Uterus (tissue), 4 donors: ENCODE measurements around the gene FARS2. TPM values are rescaled to one million over a fixed set of nuclear protein-coding genes. Genes with fewer than 3 reads are reported as not detected.

Experiments
- DNase-seq, 2 donors: peaks; one replicate each; pipeline ENCODE4 v3.0.0-alpha.2; 2019 to 2020
- H3K27ac ChIP-seq, 2 donors: fragments of 200-600 bp; sonication (generic); 1 replicate in 1 of 2; 2 replicates in 1 of 2; pipeline ENCODE4 v1.5.1; 2016 to 2018
- H3K27me3 ChIP-seq, 2 donors: fragments of 200-600 bp; sonication (generic); one replicate each; pipeline ENCODE4 v1.5.1; 2018 to 2019; ENCODE audit warnings: control low read depth in 1 of 2
- H3K36me3 ChIP-seq, 2 donors: fragments of 200-600 bp; sonication (generic); one replicate each; pipeline ENCODE4 v1.5.1; 2019; ENCODE audit warnings: control low read depth in 1 of 2
- H3K4me1 ChIP-seq, 2 donors: fragments of 200-600 bp; sonication (generic); one replicate each; pipeline ENCODE4 v1.5.1; 2018 to 2019; ENCODE audit warnings: control low read depth in 1 of 2
- H3K4me3 ChIP-seq, 2 donors: fragments of 200-600 bp; sonication (generic); 1 replicate in 1 of 2; 2 replicates in 1 of 2; pipeline ENCODE4 v1.5.1; 2018 to 2019; ENCODE audit warnings: mild to moderate bottlenecking in 1 of 2
- H3K9me3 ChIP-seq, 2 donors: fragments of 200-600 bp; sonication (generic); one replicate each; pipeline ENCODE4 v1.5.1; 2019; ENCODE audit warnings: control low read depth in 1 of 2
- CTCF ChIP-seq, 4 experiments: fragments of 200-600 bp in 2 of 4; fragments of 450-650 bp in 2 of 4; sonication (generic) in 2 of 4; IDR thresholded peaks; one replicate each; pipeline ENCODE4 v1.5.1; 2016 to 2019; ENCODE audit warnings: antibody characterized with exemption in 4 of 4, mild to moderate bottlenecking in 2 of 4, moderate library complexity in 1 of 4
- POLR2A ChIP-seq, 2 donors: fragments of 450-650 bp; IDR thresholded peaks; one replicate each; pipeline ENCODE4 v1.6.1; 2016; ENCODE audit warnings: antibody characterized with exemption in 2 of 2, mild to moderate bottlenecking in 1 of 2, moderate library complexity in 1 of 2
- intact Hi-C: fragments of 100-400 bp; cut with DNase I; formaldehyde crosslinking; loops from one replicate; pipeline ENCODE4 v1.15.1; 2023; ENCODE audit warnings: low total_unique reads
- total RNA-seq, 4 donors: library from RNA; depleted of rRNA in 3 of 4; stranded (reverse); fragments of >200 nt in 3 of 4; gene quantifications; one replicate each; pipeline versions ENCODE4 v1.1.0 to v1.2.4, GENCODE V29; 2014 to 2023
- donor health status: DM: yes; HTN: yes; CAD: no.

FARS2 gene
- total RNA-seq, 4 donors from 2014 or later, result 14.4 to 32.5 (median 25.6) TPM

GRCh38 chr6:5764401-5764955 lies 503.2 kb downstream of the FARS2 start:
- intact Hi-C loops, result no loop called here
- Histone ChIP-seq H3K27me3 (no peaks in the 10 kb centered on the region), H3K36me3 (no peaks in the 10 kb centered on the region), H3K4me1 (no peaks in the 10 kb centered on the region), H3K27ac (no peak overlapping the region), H3K4me3 (no peak overlapping the region), H3K9me3 (no peaks in the 10 kb centered on the region)
- TF ChIP-seq CTCF (IDR thresholded peaks at IDR 0.05) (no peak), POLR2A (IDR thresholded peaks at IDR 0.05) (no peak)
- DNase-seq, result no peak

- Histone ChIP-seq H3K4me3 (no peak overlapping the region), H3K36me3 (no peaks in the 10 kb centered on the region), H3K27ac (no peak overlapping the region), H3K9me3 (no peaks in the 10 kb centered on the region), H3K4me1 (no peaks in the 10 kb centered on the region), H3K27me3 (no peaks in the 10 kb centered on the region)
- no peak for DNase-seq
- TF ChIP-seq CTCF (IDR thresholded peaks at IDR 0.05) (no peak), POLR2A (IDR thresholded peaks at IDR 0.05) (no peak)
- intact Hi-C loops, result no loop called here
These were observed 503.9 kb downstream of the FARS2 start for GRCh38 chr6:5765141-5765760.

- intact Hi-C loops, result no loop called here
These were observed 504.9 kb downstream of the FARS2 start for GRCh38 chr6:5766260-5766659.

GRCh38 chr6:5767471-5767870 lies 506.2 kb downstream of the FARS2 start:
- H3K9me3 ChIP-seq, result no peaks in the 10 kb centered on the region
- no peak overlapping the region for H3K27ac ChIP-seq
- no peak for DNase-seq
- no peaks in the 10 kb centered on the region for H3K36me3 ChIP-seq
- no peak overlapping the region for H3K4me3 ChIP-seq
- intact Hi-C loops, result no loop called here
- TF ChIP-seq POLR2A (IDR thresholded peaks at IDR 0.05), result no peak
- no peak for TF ChIP-seq CTCF (IDR thresholded peaks at IDR 0.05)
- no peaks in the 10 kb centered on the region for H3K27me3 ChIP-seq
- no peaks in the 10 kb centered on the region for H3K4me1 ChIP-seq

More at GRCh38 chr6:5766260-5766659, 504.9 kb downstream of the FARS2 start:
- no peak overlapping the region for H3K27ac ChIP-seq
- H3K4me1 ChIP-seq, result no peaks in the 10 kb centered on the region
- DNase-seq, result no peak
- H3K4me3 ChIP-seq, result no peak overlapping the region
- no peaks in the 10 kb centered on the region for H3K27me3 ChIP-seq
- no peaks in the 10 kb centered on the region for H3K9me3 ChIP-seq
- no peaks in the 10 kb centered on the region for H3K36me3 ChIP-seq
- TF ChIP-seq POLR2A (IDR thresholded peaks at IDR 0.05) (no peak), CTCF (IDR thresholded peaks at IDR 0.05) (no peak)

- TF ChIP-seq POLR2A (IDR thresholded peaks at IDR 0.05) (no peak), CTCF (IDR thresholded peaks at IDR 0.05) (no peak)
- Histone ChIP-seq H3K36me3 (no peaks in the 10 kb centered on the region), H3K4me1 (no peaks in the 10 kb centered on the region), H3K9me3 (no peaks in the 10 kb centered on the region), H3K27me3 (no peaks in the 10 kb centered on the region), H3K27ac (no peak overlapping the region), H3K4me3 (no peak overlapping the region)
- intact Hi-C loops, result no loop called here
- no peak for DNase-seq
These were observed 509.9 kb downstream of the FARS2 start for GRCh38 chr6:5771211-5771610.
